HepG2 (cell line): ENCODE measurements around the gene MYD88. TPM values are rescaled to one million over a fixed set of nuclear protein-coding genes. Genes with fewer than 3 reads are reported as not detected.

Source experiments
- ATAC-seq: fragments of 200-7000 bp; cut with Tn5 transposase; 3 replicates; pipeline ENCODE4 v1.9.1; 2020; ENCODE audit warnings: mild to moderate bottlenecking, moderate library complexity
- BruUV-seq: library from RNA; stranded (reverse); fragments of 400-500 nt; replicated peaks from 2 replicates; lab custom pipeline; 2021; lab: Mats Ljungman, UMichigan
- CTCF ChIA-PET: fragments of 300-600 bp; formaldehyde crosslinking; extraction: SDS; loops from one replicate; lab custom pipeline; 2021; ENCODE audit warnings: low total read pairs, inconsistent platforms, low intra/inter-chr PET ratio; lab: Yijun Ruan, JAX
- POLR2A ChIA-PET: fragments of 350-600 bp; sonication (Branson Sonifier 250); formaldehyde crosslinking; loops from one replicate; lab custom pipeline; 2020; ENCODE audit warnings: antibody characterized with exemption, inconsistent platforms; lab: Yijun Ruan, JAX
- DNase-seq: peaks from one replicate; pipeline ENCODE4 v3.0.0-alpha.2; 2015; ENCODE audit warnings: low spot score
- FAIRE-seq: peaks from 3 replicates; lab custom pipeline; 2011; peaks lifted over from hg19 to GRCh38; lab: Jason Lieb, UNC
- H2AFZ ChIP-seq: one replicate; pipeline ENCODE4 v1.6.1; 2011; ENCODE audit warnings: low read length, inconsistent platforms
- H3K27ac ChIP-seq: fragments of 300-600 bp; 3 replicates; pipeline ENCODE4 v1.8.0; 2011; ENCODE audit warnings: mixed run types, mild to moderate bottlenecking, mixed read lengths, low read length, inconsistent platforms; ENCODE audit not compliant: insufficient read depth; ENCODE audit errors: extremely low read length
- H3K27me3 ChIP-seq, 2 experiments: fragments of 200-600 bp in 1 of 2; 2 replicates in 1 of 2; 3 replicates in 1 of 2; pipeline versions ENCODE4 v1.6.0 to v1.8.0; 2011; ENCODE audit warnings: low read length in 2 of 2, mild to moderate bottlenecking in 2 of 2, moderate library complexity in 2 of 2, inconsistent platforms in 1 of 2; ENCODE audit not compliant: insufficient read depth in 2 of 2, control insufficient read depth in 1 of 2
- H3K36me3 ChIP-seq, 2 experiments: fragments of 200-600 bp in 1 of 2; replicated peaks in 1 of 2; 2 replicates in 1 of 2; 3 replicates in 1 of 2; pipeline versions ENCODE4 v1.5.1 to v1.8.0; 2011; ENCODE audit warnings: low read length in 2 of 2, inconsistent platforms in 1 of 2; ENCODE audit not compliant: insufficient read depth in 2 of 2, control insufficient read depth in 1 of 2
- H3K4me1 ChIP-seq: 2 replicates; pipeline ENCODE4 v1.5.1; 2012; ENCODE audit warnings: low read length, inconsistent platforms; ENCODE audit not compliant: insufficient read depth
- H3K4me2 ChIP-seq: 2 replicates; pipeline ENCODE4 v1.6.0; 2011; ENCODE audit warnings: low read depth, low read length, inconsistent platforms
- H3K4me3 ChIP-seq, 3 experiments: fragments of 200-600 bp in 1 of 3; sonication (generic), shearing (Covaris generic) in 1 of 3; replicated peaks in 1 of 3; 2 replicates each; pipeline ENCODE4 v1.5.1; 2011 to 2016; ENCODE audit warnings: low read length in 3 of 3, inconsistent platforms in 2 of 3, low read depth in 2 of 3, mild to moderate bottlenecking in 2 of 3, control low read depth in 1 of 3, mixed read lengths in 1 of 3; ENCODE audit not compliant: insufficient read depth in 1 of 3
- H3K79me2 ChIP-seq: one replicate; pipeline ENCODE4 v1.6.1; 2011; ENCODE audit warnings: low read length, inconsistent platforms; ENCODE audit not compliant: insufficient read depth
- H3K9ac ChIP-seq: 2 replicates; pipeline ENCODE4 v1.6.0; 2011; ENCODE audit warnings: mild to moderate bottlenecking, low read depth, low read length, inconsistent platforms; ENCODE audit not compliant: insufficient read depth
- H3K9me3 ChIP-seq: 2 replicates; pipeline ENCODE4 v1.5.1; 2012; ENCODE audit warnings: mild to moderate bottlenecking, low read length
- H4K20me1 ChIP-seq: 2 replicates; pipeline ENCODE4 v1.6.0; 2011; ENCODE audit warnings: inconsistent platforms, mild to moderate bottlenecking, low read length, moderate library complexity; ENCODE audit not compliant: insufficient read depth
- DRAP1 ChIP-seq: IDR thresholded peaks from 2 replicates; pipeline ENCODE4 v1.6.1; 2016; ENCODE audit warnings: missing genetic modification reagents, missing compliant biosample characterization
- HINFP ChIP-seq: sonication (generic); formaldehyde crosslinking; IDR thresholded peaks from 2 replicates; pipeline ENCODE4 v1.4.0; 2020; ENCODE audit warnings: low read depth, mild to moderate bottlenecking, missing genetic modification reagents
- MTF1 ChIP-seq: sonication (generic); formaldehyde crosslinking; IDR thresholded peaks from 2 replicates; pipeline ENCODE4 v1.5.0; 2020; ENCODE audit warnings: missing genetic modification reagents
- PREB ChIP-seq: sonication (generic); formaldehyde crosslinking; IDR thresholded peaks from 2 replicates; pipeline ENCODE4 v1.4.0; 2020; ENCODE audit warnings: missing genetic modification reagents
- ZNF451 ChIP-seq: sonication (generic); formaldehyde crosslinking; IDR thresholded peaks from 2 replicates; pipeline ENCODE4 v1.5.0; 2020; ENCODE audit warnings: mild to moderate bottlenecking, missing genetic modification reagents
- ZNF572 ChIP-seq: sonication (generic); formaldehyde crosslinking; IDR thresholded peaks from 2 replicates; pipeline ENCODE4 v1.5.1; 2020; ENCODE audit warnings: mild to moderate bottlenecking, missing genetic modification reagents
- ZNF772 ChIP-seq: sonication (generic); formaldehyde crosslinking; IDR thresholded peaks from 2 replicates; pipeline ENCODE4 v1.5.0; 2020; ENCODE audit warnings: mild to moderate bottlenecking, missing genetic modification reagents
- WGBS: methylation state at CpG from one replicate; pipeline ENCODE4 v1.1.6; 2017; ENCODE audit warnings: low lambda C conversion rate; 5-methylcytosine and 5-hydroxymethylcytosine counted together
- in situ Hi-C: cut with HindIII; loops from 2 replicates; pipeline ENCODE4 v1.10.0; 2017; ENCODE audit warnings: low pct_unique_long_range_greater_than_20kb; ENCODE audit not compliant: extremely low pct_ligation_motif_present
- intact Hi-C: fragments of 100-400 bp; cut with micrococcal nuclease; formaldehyde crosslinking; loops from one replicate; pipeline ENCODE4 v1.10.0; 2022; ENCODE audit not compliant: unreplicated experiment
- polyA plus RNA-seq, 8 experiments: library from polyadenylated mRNA; depleted of rRNA in 3 of 8; stranded (reverse) in 7 of 8; unstranded in 1 of 8; fragments of >200 nt; fragmentation: Illumina TruSeq in 4 of 8; extraction: Trizol in 4 of 8; gene quantifications; 2 replicates each; pipeline versions ENCODE4 v1.2.1 to v1.2.3, GENCODE V29; 2011 to 2016; ENCODE audit warnings: low read depth in 4 of 8, missing spikeins in 1 of 8, mixed read lengths in 1 of 8; ENCODE audit not compliant: insufficient read depth in 1 of 8
- total RNA-seq, 5 experiments: library from RNA; depleted of rRNA; stranded (reverse); fragments of >200 nt; fragmentation: Illumina TruSeq; extraction: Trizol; gene quantifications; 2 replicates each; pipeline ENCODE4 v1.2.3, GENCODE V29; 2016; ENCODE audit warnings: low read depth in 1 of 5

MYD88 gene
- total and polyA plus RNA-seq, 2 of the 13 experiments (the other 11 are each of a cell fraction or from before 2014, with no cell fraction given) = 7.6 to 32.7 TPM

DNA sequence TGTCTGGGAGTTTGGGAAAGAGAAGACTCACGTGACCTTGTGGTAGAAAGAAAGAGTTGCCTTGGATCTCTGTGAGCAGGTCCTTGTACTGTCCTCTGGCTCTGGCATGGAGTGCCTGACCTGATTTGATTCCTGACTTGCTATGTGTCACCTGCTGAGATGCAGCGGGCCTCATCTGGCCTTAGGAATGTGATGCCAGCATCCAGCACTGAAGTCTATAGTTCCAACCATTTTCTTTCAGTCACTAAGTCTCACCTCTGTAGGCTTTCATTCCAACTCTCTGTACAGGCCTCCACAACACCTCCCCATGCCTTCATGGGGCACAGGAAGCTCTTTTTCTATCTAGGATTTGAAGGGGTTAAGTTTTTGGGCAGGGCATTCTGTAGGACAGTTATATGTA, 14.8 kb downstream of the MYD88 start:
- no peaks in the 10 kb centered on the region for H4K20me1 ChIP-seq
- TF ChIP-seq ZNF451 = no peak
- no peak for TF ChIP-seq PREB (CRISPR knock-in tag)
- no peak for TF ChIP-seq MTF1
- no peak for TF ChIP-seq DRAP1
- no peak for TF ChIP-seq HINFP (CRISPR knock-in tag)
- TF ChIP-seq ZNF772 (CRISPR knock-in tag) = no peak
- no peak for TF ChIP-seq ZNF572 (CRISPR knock-in tag)
- TF ChIP-seq, all 625 proteins: peak for 0
- Histone ChIP-seq H3K4me2 (no peak overlapping the region), H3K79me2 (no peaks in the 10 kb centered on the region), H2AFZ (no peak overlapping the region), H3K27me3 (no peaks in the 10 kb centered on the region), H3K9me3 (no peaks in the 10 kb centered on the region), H3K9ac (no peak overlapping the region), H3K4me3 (no peak overlapping the region), H3K4me1 (peaks cover 7% of the 10 kb centered on the region; the same call in 1 of the 2 replicates), H3K36me3 (no peaks in the 10 kb centered on the region), H3K27ac (no peak overlapping the region)
- POLR2A ChIA-PET = interaction anchor here (1.9 to 2.8 kb wide), 3 partner anchors 12 to 16 kb away, joined by 5 to 12 read pairs (median 5); partner anchors contain the start of genes ACAA1, MYD88 and OXSR1
- no peak for DNase-seq
- in situ Hi-C loops (no loop called here), intact Hi-C loops (no loop called here)
- no TSS peak for BruUV-seq
- CTCF ChIA-PET = no interaction called here
- ATAC-seq = no peak
- FAIRE-seq = no peak
- 79% methylated on average over 1 of the region's 2 CpGs for WGBS
